PC-9 (cell line): ENCODE measurements around the gene NOS1AP.

Source experiments
- EZH2 ChIP-seq: fragments of 200-600 bp; sonication (generic); IDR thresholded peaks from 2 replicates; pipeline ENCODE4 v1.8.0; 2017; ENCODE audit warnings: antibody characterized with exemption, low read depth
- TF ChIP-seq, protein P1 (sequence below): fragments of 200-600 bp; sonication (generic); conservative IDR thresholded peaks from 2 replicates; pipeline ENCODE4 v1.6.1; 2017; ENCODE audit warnings: mixed run types, antibody characterized with exemption, mild to moderate bottlenecking, moderate library complexity

DNA sequence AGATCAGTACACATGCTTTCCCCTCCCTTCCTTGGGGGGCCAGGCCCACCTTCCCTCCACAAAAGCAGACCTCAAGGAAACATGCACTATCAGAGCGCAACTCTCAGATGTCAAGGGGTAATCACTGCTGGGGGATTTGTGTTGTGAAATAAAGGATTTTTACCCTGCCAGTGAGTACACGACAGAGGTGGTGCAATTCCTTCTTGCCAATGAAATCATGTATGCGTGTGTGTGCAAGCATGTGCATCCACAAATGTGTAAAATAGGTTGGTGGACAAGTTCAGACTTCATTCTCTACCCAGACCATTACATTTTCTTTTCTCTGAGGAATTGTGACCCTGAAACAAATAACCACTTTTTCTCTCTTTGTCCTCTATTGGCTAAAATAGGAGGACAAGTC is 9.8 kb upstream of the NOS1AP start:
- TF ChIP-seq, protein P1, sequence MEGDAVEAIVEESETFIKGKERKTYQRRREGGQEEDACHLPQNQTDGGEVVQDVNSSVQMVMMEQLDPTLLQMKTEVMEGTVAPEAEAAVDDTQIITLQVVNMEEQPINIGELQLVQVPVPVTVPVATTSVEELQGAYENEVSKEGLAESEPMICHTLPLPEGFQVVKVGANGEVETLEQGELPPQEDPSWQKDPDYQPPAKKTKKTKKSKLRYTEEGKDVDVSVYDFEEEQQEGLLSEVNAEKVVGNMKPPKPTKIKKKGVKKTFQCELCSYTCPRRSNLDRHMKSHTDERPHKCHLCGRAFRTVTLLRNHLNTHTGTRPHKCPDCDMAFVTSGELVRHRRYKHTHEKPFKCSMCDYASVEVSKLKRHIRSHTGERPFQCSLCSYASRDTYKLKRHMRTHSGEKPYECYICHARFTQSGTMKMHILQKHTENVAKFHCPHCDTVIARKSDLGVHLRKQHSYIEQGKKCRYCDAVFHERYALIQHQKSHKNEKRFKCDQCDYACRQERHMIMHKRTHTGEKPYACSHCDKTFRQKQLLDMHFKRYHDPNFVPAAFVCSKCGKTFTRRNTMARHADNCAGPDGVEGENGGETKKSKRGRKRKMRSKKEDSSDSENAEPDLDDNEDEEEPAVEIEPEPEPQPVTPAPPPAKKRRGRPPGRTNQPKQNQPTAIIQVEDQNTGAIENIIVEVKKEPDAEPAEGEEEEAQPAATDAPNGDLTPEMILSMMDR, result no peak
- TF ChIP-seq EZH2, result no peak
